Muscle of arm (tissue), 12 donors: ENCODE results near the gene CDC45. TPM values are rescaled to one million over a fixed set of nuclear protein-coding genes. Genes with fewer than 3 reads are reported as not detected.

ENCODE experiments used
- DNase-seq: peaks from one replicate; pipeline ENCODE4 v3.0.0-alpha.2; 2013
- polyA plus RNA-seq, 12 donors: library from polyadenylated mRNA; unstranded; fragments of 120-200 nt; gene quantifications; one replicate each; pipeline ENCODE4 v1.2.1, GENCODE V29; 2013; ENCODE audit not compliant: insufficient read length in 12 of 12

Gene CDC45
- polyA plus RNA-seq, 12 donors, result 5.0 to 18.3 (median 9.4) TPM; not detected in 2

DNA sequence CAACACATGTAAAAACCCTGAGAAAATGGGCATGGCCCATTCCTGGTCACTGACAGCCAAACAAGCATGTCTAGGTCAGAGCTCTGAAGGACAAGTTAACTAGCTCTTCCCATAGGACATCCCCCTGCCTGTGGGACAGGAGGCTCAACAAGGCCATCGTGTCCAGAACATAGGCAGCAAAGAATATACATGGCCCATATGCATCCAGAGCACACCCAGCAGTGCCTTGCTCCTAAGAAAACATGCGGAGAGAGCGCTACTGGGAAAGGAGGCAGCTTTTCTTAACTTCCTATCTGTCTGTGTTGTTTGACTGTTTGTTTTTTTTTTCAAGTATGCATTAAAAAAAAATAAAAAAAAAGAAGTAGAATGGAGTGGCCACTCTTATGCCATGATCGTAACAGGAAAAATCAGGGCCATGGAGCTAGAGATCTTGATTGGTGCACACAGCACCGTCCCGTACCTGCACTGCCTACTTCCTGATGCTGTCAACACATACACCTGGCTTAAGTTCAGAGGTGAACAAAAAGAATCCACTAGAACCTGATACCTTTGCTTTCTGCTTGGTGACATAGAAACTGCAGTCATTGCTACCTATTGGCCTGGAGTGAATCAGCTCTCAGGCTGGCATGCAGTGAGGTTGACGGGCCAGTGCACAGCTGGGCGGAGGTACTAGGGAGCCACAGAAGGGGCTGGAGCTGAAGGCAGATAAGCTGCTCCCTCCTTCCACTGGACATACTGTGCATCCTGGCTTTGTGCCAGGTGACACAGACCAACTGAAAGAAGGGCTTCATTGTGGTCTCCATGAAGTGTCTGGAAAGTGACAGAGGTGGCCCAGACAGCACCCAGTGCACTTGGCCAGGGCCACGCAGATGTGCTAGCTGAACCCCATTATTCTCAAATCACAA, 12.6 kb upstream of the CDC45 start:
- DNase-seq, result no peak

DNA sequence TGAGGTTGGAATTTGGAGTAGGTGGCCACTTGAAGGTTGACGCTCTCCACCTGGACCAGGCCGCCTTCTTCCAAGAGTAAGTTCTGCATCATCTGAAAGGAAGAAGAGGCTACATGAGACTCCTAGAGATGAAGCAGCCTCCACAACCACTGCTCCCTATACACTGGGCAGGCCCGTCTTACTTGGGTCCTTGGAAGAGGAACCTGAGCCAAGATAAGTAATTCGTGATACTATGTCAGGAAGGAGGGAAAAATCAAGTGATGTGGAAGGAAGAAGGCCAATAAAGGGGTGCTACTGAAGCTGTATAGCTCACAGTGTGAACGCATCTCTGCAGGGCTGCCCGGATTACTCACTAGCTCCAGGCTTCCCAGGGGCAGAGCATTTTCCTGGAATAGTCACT, 11.8 kb upstream of the CDC45 start:
- no peak for DNase-seq

DNA sequence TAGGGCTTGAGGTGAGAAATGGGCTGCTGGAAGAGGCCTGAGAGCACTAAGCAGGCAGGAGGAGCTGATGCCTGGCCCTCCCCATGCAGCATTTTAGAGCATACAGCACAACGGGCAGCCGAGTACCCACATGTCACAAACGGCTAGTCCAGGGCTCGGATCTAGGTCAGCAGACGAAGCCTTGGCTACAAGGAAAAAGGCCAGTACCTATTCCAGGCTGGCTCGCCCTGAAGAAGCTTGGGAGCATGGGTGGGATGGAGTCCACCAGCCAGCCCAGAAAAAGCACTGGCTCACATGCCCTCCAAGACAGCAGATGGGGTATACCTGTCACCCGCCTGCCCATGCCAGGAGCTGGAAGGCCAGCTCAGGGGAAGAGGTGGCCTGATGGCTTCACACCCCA, 10.3 kb upstream of the CDC45 start:
- no peak for DNase-seq

DNA sequence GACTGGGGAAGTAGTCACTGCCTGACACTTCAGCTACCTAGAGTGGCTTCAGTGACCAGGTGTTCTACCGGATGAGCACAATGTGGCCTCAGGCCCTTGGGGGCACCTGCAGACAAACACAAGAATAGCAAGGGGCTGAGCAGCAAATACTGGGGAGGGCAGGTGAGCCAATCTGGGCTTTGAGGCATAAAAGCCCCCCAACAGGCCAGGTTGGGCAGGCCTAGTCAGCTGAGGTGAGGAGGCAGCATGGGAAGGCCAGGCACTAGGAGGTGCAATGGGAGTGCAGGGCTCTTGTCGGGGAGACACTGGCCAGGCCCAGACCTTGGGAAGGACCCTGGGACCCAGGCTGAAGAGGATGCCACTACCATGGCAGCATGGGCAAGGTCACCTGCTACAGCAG, 9.7 kb upstream of the CDC45 start:
- DNase-seq, result no peak

DNA sequence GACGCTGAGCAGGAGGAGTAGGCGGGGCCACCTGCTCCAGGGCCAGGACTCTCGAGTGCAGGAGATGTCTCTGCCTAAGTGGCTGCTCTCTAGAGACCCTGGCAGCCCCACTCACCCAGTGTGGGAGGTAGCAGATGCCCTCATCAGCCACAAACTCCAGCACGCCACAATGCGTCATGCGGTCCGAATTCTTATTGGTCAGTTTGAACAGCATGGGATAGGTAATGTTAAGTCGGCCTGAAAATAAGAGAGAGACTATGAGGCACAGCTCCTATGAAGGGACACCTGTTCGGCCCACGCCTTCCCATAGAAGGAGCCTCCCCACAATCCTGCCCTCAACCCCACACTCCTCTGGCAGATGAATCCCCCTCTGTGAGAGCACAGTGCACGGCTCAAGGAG, 8.1 kb upstream of the CDC45 start:
- DNase-seq, result no peak

DNA sequence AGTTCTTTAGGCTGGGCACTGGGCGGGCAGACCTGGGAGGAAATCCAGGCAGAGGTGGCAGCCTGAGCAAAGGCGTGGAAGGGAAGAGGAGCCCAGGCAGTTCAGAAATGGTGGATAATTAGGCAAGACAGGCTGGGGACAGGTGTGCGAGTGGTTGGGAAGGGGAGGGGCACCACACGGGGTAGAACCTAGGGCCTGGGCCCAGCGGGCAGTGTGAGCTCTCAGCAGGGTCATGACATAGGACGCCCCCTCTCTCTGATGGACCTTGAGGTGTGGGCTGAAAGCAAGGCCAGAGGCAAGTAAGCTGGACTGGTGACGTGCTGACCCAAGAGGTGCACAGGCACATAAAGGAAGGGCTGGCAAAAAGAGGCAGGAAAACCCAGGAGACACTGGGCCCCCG, 7.5 kb upstream of the CDC45 start:
- DNase-seq, result no peak

DNA sequence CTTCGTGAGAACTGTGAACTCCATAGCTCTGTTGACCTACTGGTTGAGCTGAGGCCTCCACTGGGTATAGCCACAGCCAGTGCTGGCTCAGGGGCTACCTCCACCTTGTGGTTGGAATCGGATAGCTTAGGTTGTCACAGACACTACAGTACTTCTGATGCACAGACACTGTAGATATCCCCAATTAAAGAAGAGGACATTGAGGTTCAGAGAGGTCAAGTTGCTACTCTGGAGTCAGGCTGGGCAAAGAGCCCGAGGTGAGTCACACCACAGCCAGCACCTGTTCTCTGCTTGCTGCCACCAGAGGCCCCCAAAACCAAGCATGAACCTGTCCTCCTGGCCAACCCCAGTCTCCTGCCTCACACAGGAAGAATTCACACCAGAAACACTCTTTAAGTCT, 6.1 kb upstream of the CDC45 start:
- DNase-seq, result no peak

DNA sequence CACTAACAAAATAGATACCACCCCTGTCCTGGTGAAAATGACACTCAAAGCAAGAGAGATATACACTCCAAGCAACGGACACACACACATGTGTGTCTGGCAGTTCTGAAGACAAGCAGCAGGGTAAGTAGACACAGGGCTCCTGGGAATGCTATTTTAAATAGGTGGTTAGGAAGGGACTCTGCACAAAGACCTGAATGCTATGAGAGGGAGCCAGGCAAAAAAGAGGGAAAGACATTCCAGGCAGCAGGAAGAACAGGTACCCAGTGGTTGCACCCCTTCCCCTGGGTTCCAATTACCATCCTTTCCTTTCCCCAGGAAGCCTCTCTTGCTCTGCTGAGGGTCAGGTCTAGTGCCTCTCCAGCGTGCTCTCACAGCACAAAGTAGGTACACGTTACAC, 3.7 kb upstream of the CDC45 start:
- no peak for DNase-seq

DNA sequence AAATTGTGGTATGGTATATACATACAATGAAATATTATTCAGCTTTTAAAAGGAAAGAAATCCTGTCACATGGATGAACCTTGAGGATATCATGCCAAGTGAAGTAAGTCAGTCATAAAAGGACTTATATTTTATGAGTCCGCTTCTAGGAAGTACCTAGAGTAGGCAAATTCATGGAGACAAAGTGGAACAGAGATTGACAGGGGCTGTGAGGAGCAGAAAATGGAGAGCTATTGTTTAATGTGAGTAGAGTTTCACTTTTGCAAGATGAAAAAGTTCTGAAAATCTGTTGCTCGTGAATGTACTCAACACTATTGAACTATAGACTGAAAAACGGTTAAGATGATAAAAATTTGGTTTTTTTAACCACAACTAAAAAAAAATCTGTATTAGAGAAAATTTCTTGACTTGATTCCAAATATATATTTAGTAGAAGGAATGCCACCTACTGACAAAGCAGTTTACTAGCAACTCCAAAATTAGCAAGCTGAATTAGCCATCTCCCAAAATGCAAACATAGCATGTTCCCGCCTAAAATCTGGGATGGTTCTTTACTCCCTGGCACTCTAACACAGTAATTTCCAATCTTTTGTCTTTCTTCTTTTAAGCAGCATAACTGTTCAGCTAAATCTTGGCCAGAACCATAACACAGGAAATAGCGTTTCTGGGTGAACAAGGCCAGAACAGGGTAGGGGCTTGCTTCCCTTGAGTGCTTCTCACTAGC, 2.2 kb upstream of the CDC45 start:
- DNase-seq, result no peak

DNA sequence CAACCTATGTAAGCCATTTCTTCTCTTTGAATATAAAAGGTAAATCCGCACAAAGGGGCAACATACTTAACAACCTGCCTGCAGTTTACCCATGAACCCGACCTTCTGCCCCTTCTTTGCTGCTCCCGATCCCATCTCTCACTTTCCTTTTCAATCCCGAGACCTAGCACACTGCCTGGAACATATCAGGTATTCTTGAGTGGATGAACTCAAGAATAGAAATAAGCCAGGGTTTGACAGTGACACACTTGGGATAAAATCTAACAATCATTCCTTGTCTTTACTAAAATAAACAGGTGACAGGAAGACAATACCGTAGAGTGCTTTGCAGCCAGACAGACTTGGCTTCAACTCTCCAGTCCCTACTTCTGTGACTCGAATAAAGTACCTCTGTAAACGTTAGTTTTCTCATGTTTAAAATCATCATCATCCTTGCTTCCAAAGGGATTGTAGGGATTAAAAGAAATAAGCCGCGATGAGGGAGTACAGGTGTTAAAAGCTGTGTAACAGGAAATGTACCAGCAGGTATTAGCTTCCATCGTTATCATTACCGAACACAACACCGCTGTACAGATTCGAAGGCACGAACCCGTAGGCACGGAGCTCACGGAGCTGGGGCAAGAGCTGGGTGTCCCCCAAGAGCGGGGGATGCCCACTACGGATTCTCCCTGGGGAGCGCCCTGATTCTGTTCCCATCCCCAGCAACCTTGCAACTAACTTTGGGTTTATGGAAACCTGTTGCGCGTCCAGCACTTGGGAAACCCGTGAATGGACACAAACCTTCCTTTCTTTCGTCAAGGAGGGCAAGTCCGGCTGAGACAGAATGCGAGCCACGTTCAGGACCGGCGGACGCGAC, 1.4 kb upstream of the CDC45 start:
- no peak for DNase-seq

DNA sequence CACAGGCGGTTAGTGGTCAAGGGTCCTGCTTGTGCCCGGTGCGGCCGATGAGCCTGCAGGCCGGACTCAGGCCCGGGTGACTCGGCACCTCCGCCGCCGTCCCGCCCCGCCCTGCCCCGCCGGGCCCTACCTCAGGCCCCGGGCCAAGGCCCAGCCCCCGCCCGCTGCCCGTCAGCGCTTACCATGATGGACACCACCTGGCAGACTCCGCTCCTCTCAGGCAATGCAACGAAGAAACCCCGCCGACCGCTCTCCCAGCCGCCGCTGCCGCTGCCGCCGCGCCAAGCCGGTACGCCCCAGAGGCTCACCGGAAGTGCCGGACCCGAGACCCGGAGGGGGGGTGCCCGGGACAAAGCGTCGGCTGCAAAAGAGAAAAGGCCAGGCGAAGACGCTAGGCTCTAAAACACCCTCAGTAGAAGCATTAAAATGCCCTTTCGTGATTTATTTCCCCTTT, 792 bp upstream of the CDC45 start, which contains the start of gene UFD1:
TSS of gene UFD1 (minus strand) at position 293 of the 454 bp plus-strand sequence. CDS start at position 185, 108 bp downstream.
- DNase-seq, result no peak

DNA sequence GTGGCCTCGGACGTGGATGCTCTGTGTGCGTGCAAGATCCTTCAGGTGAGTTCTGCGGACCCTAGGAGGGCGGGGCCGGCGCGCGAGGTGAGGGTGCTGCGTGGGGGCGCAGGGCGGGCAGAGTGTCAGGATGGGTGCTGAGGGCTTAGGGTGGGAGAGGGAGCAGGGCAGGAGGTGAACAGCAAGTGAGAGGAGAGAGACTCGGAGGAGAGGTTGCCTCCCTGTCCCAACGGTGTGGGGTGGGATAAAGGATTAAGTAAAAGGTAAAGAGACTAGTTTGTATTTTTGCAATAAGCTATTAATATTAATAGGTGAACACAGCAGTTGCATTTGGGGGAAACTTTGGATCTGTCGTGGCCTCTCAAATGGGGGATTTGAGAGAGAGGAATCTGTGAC, 451 bp downstream of the CDC45 start:
- no peak for DNase-seq

DNA sequence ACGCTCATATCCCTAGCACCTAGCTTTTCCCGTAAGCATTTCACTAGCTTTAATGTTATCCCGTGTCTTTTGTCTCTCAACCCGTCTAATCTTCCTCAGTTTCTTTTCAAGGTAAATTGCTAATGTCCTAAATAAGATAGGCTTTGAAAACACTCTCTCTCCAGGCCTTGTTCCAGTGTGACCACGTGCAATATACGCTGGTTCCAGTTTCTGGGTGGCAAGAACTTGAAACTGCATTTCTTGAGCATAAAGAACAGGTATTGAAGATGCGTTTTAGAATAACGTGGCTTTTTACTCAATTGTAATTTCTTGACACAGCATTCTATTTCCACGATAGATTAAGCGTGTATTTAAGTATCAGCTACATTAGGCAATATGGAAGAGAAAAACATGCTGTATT, 1.1 kb downstream of the CDC45 start:
- no peak for DNase-seq

DNA sequence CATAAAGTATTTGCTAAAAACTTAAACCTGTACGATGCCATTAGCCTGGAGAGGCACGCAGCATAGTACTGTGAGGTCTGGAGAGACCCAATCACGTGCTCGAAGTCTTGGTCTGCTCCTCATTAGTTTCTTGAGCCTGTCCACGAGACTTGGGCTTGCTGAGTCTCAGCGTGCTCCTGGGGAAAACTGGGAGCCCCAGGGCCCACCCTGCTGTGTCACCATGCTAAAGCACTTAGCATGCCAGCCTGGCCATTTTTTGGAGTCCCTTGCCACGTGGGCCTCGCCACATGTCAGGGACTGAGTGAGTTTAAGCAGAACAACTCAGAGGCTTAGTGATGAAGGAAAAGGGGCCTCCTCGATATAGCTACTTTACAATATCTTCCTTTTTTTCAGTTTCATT, 2.6 kb downstream of the CDC45 start:
- DNase-seq, result no peak

DNA sequence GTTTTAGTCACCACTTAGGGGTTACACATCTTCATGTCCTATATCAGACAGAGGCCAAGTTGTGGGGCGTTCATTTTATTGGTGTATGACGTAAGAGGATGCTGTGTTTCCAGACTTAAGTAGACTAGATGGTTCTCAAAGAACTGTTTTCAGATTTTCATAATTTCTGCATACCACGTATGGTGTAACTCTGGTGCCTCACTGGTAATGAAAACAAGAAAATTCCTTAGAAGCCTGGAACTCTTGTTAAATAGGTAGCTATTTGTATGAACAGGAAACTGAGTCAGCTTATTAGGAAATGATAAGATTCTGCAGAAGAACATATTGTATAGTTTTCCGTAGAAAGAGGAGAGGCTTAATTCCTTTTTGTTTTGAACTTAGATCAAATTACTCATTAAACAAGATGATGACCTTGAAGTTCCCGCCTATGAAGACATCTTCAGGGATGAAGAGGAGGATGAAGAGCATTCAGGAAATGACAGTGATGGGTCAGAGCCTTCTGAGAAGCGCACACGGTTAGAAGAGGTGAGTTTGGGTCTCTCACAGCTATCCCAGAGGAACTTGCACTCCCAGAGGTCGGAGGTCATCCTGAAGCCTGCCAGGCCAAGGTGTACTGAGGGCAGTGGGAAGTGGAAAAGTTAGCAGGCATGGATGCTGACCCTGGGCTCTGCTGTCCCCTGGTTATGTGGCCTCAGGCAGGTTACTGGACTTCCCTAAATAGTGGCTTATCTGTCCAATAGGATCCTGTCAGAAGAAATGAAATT, 3.9 kb downstream of the CDC45 start:
- no peak for DNase-seq

DNA sequence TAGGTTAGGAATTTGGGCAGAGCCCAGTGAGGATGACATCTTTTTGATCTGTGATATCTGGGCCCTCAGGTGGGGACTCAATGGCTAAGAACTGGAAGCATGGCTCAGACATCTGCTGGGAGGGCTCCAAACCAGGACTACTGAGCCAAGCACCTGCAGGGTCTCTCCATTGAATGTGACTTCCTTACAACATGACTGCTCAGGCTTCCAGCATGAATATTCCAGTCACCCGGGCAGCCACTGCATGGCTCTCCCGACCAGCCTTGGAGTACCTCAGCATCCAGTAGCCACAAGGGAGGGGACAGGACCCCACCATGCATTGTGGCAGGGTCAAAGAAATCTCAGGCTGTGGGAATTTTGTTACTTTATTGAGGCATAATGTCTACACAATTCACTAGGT, 8.6 kb downstream of the CDC45 start:
- DNase-seq, result no peak

DNA sequence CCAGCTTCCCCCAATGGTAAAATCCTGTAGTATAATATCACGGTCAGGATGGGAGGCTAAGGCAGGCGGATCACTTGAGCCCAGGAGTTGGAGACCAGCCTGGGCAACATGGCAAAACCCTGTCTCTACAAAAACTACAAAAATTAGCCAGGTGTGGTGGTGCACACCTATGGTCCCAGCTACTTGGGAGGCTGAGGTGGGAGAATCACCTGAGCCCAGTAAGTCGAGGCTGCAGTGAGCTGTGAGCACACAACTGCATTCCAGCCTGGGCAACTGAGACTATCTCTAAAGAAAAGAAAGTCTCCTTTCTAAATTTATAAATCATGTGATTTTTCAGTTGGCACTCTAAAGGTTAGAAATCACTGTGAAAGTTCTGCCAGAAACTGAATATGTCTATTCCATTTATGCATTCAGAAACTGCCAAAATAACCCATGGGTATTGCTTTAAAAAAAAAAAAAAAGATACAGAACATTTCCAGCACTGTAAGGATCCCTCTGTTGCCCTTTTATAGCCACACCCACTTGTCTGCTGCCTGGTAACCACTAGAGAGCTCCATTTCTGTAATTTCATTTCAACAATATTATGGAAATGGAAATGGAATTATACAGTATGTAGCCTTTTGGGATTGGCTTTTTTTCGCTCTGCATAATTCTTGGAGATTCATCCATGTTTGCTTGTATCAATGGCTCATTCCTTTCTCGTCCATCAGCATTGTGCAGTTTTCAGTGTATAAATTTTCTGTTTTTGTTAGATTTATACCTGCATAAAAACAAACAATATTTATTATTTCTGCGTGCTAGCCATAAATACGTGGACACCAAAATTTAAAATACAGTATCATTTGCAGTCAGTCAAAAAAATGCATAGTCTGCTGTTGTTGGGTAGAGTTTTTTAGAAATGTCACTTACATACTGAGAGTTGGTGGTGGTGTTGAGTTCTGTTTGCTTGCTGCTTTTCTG, 9.4 kb downstream of the CDC45 start:
- no peak for DNase-seq

DNA sequence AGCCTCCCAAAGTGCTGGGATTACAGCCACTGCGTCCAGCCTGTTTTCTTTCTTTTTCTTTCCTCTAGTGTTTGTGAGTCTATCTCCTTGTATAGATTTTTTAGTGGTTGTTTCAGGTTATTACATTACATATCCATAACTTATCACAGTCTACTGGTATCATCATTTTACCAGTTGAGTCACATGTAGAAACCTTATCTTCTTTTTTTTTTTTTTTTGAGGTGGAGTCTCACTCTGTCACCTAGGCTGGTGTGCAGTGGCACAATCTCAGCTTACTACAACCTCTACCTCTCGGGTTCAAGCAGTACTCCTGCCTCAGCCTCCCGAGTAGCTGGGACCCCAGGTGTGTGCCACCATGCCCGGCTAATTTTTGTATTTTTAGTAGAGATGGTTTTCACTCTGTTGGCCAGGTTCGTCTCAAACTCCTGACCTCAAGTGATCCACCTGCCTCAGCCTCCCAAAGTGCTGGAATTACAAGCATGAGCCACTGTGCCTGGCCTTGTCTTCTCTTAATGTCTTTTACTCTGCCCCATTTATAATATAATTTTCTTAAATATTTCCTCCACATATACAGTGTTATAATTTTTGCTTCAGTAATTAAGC, 11.0 kb downstream of the CDC45 start:
- DNase-seq, result no peak

DNA sequence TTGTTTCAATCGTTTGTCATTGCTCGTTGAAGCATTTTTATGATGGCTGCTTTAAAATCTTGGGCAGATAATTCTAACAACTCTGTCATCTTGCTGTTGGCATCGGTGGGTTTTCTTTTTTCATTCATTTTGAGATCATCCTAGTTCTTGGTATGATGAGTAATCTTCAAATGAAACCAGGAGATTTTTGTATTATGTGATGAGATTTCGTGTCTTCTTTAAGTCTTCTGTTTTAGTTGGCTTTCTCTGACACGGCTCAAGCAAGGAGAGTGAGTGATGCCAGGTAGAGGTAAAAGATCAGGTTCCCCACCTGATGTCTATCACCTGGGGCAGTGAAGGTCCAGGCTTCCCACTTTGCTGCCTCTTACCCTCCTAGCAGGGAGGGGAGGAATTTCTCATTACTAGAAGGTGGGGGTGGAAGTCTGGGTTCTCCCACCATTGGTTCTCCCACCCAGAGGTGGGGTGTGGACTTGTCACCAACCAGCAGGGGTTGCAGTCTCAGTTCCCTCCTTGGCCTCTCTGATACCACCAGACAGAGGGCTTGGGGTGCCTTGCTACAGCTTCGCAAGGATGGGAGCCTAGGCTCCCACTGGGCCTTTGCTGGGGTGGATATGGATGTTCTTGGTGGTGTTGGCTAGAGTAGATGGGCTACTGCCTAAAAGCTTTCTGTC, 12.9 kb downstream of the CDC45 start:
- no peak for DNase-seq
